PC-3 (cell line): ENCODE measurements around the gene WDR83.
A peak's percentile ranks its signal among the peaks of the same experiment; 100 is the strongest.

Source experiments
- CTCF ChIP-seq: fragments of 300-600 bp; sonication (generic); conservative IDR thresholded peaks from 2 replicates; pipeline ENCODE4 v1.5.1; 2017; ENCODE audit warnings: antibody characterized with exemption, low read depth, mild to moderate bottlenecking, low read length
- EZH2 ChIP-seq: fragments of 300-600 bp; sonication (generic); IDR thresholded peaks from one replicate; pipeline ENCODE4 v1.6.1; 2017; ENCODE audit warnings: antibody characterized with exemption, mild to moderate bottlenecking, low read length; ENCODE audit not compliant: unreplicated experiment
- EZH2phosphoT487 ChIP-seq: fragments of 300-600 bp; sonication (generic); IDR thresholded peaks from 2 replicates; pipeline ENCODE4 v1.6.1; 2018; ENCODE audit warnings: mild to moderate bottlenecking, antibody characterized with exemption, low read length, borderline replicate concordance

GRCh38 chr19:12639901-12640613, 26.6 kb upstream of the WDR83 start:
- peak; percentile 83 for TF ChIP-seq CTCF
- TF ChIP-seq EZH2 = no peak
- no peak for TF ChIP-seq EZH2phosphoT487
